NCI-H2196 treated with DMSO at 0.1 percent for 48 hours (cell line): ENCODE data around the gene FEN1.

Experiments used
- DNase-seq: peaks from one replicate; lab custom pipeline; 2025; ENCODE audit not compliant: unreplicated experiment; lab: John Stamatoyannopoulos, UW

FEN1 gene

DNA sequence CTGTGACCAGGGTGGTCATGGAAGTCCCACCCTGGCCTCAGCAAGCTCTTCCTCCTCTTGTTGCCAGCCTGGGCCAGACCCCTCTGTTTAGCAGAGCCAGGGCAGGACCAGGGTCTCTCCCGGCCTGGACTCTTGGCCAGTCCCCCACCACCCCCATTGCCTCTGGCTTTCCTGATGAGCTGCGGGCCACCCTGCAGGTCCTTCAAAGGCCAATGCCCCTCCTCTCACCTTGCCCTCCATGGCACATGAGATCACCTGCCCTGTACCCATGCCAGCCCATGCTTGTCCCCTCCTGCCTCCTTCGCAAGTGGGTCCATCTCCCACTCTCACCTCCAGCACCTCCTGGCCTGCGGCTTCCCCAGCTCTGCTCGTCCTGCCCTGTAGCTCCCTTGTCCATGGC is 45.8 kb downstream of the FEN1 start:
- DNase-seq, result no peak

DNA sequence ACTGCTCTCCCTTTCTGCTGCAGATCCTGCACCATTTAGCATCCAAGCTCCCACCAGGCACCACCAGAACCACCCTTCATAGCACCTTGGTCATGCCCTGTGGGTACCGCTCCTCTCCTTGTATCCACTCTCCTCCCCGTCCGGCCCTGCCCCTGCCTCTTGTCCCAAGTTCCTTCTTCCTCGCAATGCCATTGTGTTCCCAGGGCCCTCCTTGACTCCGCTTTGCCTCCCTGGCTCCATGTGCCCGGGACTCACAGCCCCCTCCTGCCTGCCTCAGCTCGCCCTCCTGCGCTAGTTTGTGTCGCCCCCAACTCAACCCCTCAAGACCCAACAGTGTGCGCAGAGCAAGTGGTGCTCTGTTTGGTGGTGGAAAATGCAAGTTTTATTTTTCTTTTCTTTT is 46.2 kb downstream of the FEN1 start:
- no peak for DNase-seq

DNA sequence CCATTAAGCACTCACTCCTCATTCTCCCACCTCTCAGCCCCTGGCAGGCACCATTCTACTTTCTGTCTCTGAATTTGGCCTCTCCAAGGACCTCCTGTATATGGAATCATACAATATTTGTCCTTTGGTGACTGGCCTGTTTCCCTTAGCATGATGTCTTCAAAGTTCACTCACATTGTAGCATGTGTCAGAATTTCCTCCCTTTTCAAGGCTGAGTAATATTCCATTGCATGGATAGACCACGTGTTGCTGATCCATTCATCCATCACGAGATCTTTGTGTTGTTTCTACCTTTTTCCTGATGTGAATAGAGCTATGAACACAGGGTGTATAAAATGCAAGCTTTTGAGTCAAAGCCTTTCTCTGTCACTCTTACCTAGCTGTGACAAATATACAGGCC is 47.0 kb downstream of the FEN1 start:
- no peak for DNase-seq

DNA sequence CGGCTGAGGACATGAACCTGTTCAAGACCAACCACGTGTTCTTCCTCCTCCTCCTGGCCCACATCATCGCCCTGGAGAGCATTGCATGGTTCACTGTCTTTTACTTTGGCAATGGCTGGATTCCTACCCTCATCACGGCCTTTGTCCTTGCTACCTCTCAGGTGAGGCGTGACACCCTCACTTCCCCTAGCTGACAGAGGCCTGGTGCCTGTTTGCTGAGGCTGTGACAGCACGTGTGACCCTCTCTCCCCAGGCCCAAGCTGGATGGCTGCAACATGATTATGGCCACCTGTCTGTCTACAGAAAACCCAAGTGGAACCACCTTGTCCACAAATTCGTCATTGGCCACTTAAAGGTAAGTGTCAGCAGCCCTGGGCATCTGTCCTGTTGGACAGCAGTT is 47.7 kb downstream of the FEN1 start:
- DNase-seq, result no peak

DNA sequence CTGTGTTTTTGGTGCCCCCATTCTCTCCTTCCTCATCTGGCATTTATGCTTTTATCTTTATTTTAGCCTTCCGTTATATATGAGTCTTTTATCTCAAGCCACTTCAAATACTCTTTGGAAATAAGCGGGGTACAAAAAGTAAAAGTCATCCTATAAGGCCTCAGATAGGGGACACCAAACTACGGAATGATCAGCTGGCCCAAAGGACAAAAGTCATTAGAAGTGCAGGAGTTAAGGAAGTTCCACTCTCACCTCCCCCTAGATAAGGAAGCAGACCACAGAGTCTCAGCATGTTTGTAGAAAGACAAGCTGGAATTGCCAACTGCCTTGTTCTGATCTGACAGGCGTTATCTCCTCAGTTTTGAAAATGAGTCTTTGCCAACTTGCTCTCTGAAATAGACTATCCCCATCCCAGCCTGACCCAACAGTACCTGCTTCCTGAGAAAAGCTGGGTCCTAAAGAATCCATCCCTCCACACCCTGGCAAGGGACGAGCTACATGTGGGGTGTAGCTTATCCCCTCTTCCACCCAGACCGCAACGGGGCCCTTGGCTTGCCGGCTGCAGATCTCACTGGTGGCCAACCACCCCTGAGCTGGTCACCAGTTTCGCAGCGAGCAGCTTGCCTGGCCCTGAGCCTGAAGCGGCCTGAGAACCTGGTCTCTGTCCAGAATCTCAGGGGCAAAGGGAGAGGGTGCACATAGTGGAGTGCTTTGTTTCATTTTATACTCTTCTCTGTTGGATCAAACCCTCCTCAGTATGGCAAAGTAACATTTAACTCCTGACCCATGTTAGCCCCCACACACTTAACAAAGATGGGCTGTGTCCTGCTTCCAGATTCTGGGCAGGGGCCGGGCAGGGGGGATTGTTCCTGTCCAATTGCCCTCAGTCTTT is 49.2 kb downstream of the FEN1 start:
- no peak for DNase-seq

DNA sequence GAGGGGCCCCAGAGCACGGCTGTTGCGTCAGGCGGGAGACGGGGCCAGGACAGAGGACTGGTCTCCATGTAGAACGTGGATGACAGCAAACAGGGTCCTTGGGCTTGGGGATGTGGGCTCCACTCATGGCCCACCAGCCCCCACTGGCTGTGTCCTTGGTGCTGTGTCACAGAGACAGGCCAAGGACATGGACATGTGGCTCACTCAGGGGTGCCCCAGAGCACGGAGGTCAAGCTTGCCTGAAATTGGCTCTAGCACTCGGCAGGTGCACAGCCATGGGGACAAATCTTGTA is 49.8 kb downstream of the FEN1 start:
- no peak for DNase-seq

DNA sequence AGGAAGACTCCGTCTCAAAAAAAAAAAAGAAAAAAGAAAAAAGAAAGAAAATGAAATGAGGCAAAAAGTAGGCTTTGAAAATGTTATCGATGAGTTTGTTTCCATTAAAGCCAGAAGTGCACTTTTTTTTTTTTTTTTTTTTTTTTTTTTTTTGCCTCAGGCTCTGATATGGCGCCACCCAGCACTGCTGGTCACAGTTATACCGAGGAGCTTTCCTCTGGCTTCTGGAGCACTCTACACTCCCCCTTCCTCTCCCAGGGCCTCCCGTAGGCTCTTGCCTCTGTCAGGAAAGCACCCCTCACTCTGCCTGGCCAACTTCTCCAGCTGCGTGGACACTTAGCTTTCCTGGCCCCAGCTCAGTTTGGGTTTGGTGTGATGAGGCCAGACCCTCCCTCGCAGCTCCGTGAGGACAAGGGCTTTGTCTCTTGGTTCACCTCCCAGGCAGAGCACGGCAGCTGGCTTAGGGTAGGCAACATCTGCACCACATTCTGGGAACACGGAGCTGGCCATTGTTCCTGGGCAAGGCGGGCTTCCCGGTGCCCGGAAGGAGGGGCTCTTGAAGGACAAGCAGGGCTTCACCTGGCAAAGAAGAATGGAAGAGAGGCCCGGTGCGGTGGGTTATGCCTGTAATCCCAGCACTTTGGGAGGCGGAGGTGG is 52.3 kb downstream of the FEN1 start:
- DNase-seq, result no peak

DNA sequence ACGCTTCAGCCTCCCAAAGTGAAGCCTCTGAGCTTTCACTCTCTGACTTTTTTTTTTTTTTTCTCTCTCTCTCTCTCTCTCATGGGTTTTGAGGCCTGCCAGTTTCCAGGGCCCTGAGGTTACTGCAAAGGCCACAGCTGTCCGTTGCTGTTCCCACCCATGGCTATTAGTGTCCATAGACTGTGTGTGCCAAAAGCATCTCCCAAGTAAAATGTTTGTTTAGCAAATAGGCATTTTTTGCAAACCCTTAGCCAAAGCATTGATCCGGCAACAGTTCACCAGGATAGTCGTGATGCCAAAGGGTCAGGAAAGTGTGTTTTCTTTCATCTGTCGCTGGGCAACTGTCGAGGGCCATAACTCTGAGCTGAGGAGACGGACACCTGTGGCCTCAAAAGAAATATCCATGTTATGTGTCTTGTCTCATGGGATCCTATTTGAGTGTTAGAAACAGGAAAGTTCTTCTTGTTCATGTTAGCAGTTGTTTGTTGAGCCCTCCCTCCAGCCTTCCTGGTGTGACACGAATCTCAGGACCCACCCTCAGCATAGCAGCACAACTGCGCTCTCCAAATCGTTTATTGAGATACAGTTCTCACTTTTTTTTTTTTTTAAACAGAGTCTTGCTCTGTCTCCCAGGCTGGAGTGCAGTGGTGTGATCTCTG is 53.8 kb downstream of the FEN1 start:
- DNase-seq, result no peak
